ENCODE results near the gene OVCA2. TPM values are rescaled to one million over a fixed set of nuclear protein-coding genes. Genes with fewer than 3 reads are reported as not detected.
A peak's percentile ranks its signal among the peaks of the same experiment; 100 is the strongest.

The OVCA2 gene
- total RNA-seq, 4 donors from 2014 or later = 32.4 to 49.0 (median 37.8) TPM

DNA sequence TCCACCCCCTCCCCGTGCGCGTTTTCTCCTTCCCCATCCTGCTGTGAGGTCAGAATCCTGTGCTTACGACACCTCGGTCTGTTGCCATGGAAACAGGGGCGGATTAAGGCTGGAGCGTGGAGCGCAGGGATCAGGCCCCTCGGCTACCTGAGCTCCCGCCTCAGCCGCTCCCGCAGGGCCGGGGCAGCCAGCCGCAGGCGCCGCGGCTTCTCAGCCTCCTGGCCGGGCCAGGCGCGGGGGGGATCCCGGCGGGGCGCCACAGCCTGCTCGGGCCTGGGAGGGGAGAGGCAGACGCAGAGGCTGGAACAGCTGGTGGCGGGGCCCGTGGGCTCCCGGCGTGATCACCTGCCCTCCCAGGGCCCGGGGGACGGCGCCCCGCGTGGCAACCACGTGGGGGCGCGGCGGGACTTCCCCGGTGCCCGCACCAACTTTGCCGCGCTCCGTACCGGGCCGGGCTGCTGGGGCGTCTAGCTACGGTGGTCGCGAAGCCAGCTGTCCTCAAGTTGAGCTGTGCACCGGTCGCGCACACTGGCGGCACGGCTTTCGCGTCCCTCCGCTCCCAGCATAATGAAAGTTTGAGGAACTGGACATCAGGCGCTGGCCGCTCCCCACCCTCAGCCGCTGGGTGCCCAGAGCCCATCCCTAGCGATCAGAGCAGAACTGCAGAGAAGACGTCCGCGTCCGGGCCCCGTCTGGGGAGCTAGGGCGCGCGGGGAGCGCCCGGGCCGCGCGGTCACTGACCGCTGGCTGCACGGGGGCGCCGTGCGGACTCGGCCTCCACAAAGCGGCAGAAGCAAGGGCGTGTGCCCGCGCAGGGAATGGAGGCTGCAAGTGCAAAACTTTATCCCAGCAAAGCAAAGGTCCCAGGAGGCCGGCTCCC lies 17.9 kb upstream of the OVCA2 start:
- no peaks in the 10 kb centered on the region for H3K36me3 ChIP-seq
- H3K27me3 ChIP-seq = peaks cover 0 to 23% of the 10 kb centered on the region in 2 donors
- peak overlapping the region; percentile 33 to 63 (median 60) for H3K4me3 ChIP-seq
- no peak for TF ChIP-seq POLR2A (IDR thresholded peaks at IDR 0.05)
- TF ChIP-seq, protein P1, sequence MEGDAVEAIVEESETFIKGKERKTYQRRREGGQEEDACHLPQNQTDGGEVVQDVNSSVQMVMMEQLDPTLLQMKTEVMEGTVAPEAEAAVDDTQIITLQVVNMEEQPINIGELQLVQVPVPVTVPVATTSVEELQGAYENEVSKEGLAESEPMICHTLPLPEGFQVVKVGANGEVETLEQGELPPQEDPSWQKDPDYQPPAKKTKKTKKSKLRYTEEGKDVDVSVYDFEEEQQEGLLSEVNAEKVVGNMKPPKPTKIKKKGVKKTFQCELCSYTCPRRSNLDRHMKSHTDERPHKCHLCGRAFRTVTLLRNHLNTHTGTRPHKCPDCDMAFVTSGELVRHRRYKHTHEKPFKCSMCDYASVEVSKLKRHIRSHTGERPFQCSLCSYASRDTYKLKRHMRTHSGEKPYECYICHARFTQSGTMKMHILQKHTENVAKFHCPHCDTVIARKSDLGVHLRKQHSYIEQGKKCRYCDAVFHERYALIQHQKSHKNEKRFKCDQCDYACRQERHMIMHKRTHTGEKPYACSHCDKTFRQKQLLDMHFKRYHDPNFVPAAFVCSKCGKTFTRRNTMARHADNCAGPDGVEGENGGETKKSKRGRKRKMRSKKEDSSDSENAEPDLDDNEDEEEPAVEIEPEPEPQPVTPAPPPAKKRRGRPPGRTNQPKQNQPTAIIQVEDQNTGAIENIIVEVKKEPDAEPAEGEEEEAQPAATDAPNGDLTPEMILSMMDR (IDR thresholded peaks at IDR 0.05) = peak in 1 of 6 experiments; percentile 6
- peak in 2 of 3 donors; percentile 24 to 64 for DNase-seq
- no peaks in the 10 kb centered on the region for H3K9me3 ChIP-seq
- peak overlapping the region in 1 of 4 donors; percentile 17 for H3K27ac ChIP-seq
- H3K4me1 ChIP-seq = peaks cover 0 to 33% (median 24%) of the 10 kb centered on the region in 4 donors

DNA sequence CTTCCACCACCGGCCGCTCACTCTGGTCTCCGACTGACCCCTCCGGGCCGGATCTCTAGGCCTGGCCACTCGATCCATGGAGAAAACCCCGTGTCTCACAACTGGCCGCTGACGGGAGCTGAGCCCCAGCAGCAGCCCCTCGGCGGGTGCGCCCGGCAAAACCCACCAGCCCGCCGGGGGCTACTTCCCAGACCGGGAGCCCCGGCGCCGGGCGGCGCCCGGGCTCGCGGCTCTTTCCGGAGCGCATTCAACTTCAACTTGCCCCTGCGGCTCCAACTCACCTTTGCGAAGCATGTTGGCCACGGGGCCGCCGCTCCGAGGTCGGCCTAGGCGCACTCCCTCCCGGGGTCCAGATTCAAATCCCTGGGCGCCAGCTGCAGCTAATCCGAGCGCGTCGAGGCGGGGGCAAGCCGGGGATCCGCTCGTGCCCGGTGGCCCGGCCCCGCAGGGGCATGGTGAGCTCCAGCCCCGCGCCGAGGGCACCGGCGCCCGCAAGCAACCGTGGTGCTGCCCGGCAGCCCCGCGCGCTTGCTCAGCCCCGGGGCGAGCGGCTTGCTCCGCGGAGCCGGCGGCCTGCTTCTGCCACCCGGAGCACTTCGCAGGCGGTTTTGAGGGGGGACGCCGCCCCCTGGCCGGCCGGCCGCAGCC lies 17.1 kb upstream of the OVCA2 start:
- H3K27ac ChIP-seq = peak overlapping the region in 1 of 4 donors; percentile 28
- no peak for TF ChIP-seq POLR2A (IDR thresholded peaks at IDR 0.05)
- TF ChIP-seq, protein P1 (IDR thresholded peaks at IDR 0.05) = no peak
- no peaks in the 10 kb centered on the region for H3K9me3 ChIP-seq
- H3K4me1 ChIP-seq = peaks cover 0 to 36% (median 24%) of the 10 kb centered on the region in 4 donors
- peak overlapping the region; percentile 33 to 63 (median 60) for H3K4me3 ChIP-seq
- H3K27me3 ChIP-seq = peaks cover 0 to 23% of the 10 kb centered on the region in 2 donors
- no peak for DNase-seq
- H3K36me3 ChIP-seq = no peaks in the 10 kb centered on the region

DNA sequence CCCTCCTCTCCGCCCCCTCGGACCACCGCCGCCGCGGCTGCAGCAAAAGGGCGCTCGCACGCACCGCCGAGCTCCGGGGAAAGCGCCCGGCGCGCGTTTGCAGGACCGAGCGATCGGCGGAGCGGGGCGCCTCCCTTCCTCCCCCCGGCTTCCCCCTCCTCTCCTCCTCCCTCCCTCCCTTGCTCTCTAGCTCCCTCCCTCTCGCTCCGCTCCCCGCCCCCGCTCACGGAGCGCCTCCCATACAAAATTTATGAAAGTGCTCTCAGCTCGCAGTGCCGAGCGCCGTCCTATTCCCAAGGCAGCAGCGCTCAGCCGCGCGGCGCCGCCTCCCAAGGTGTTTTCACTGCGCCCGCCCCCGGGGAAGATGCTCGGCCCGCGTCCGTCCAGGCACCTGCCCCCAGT lies 16.6 kb upstream of the OVCA2 start, which contains the start of gene RTN4RL1:
TSS of gene RTN4RL1 (minus strand) at position 115 of the 402 bp plus-strand sequence. CDS start 469 bp downstream, outside the sequence.
- Histone ChIP-seq H3K36me3 (no peaks in the 10 kb centered on the region), H3K4me1 (peaks cover 0 to 37% (median 24%) of the 10 kb centered on the region in 4 donors), H3K27ac (peak within 1 kb of the TSS in 1 of 4 donors; percentile 28), H3K9me3 (no peaks in the 10 kb centered on the region), H3K27me3 (peaks cover 0 to 23% of the 10 kb centered on the region in 2 donors), H3K4me3 (peak within 1 kb of the TSS; percentile 33 to 63 (median 60))
- peak; percentile 52 to 79 (median 60) for DNase-seq
- TF ChIP-seq, protein P1 (IDR thresholded peaks at IDR 0.05) = no peak
- TF ChIP-seq POLR2A (IDR thresholded peaks at IDR 0.05) = no peak

DNA sequence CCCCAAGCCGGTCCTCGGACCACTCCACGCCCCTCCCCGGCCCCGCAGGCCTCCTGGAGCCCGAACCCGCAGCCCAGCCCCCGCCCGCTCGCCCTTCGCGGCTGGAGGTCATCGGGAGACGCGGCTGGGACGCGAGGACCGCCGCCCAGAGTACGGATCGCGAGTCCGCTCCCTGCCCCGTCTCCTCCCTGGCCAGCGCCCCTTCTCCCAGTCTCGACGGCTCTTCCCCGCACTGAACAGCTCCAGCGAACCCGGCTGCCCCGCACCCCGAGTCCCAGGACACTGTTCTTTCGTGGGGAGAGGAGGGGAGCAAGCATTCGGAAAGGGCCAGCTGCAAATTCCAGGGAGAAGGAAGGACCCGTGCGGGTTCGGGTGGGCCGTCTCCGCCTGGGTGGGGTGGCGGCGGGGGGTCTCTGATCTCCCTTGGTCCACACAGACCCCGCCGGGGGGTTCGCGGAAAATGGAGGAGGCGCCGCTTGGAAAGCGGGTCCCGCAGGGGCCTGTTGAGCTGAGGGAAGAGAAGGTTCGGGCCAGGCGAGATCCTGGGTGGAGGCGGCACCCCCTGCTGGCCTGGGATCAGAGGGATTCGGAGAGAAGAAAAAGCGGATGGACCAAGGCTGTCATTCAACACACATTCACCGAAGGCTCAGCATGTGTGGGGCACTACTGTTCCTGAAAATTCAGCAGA lies 16.1 kb upstream of the OVCA2 start:
- Histone ChIP-seq H3K4me3 (peak overlapping the region; percentile 33 to 63 (median 60)), H3K27me3 (peaks cover 0 to 23% of the 10 kb centered on the region in 2 donors), H3K36me3 (no peaks in the 10 kb centered on the region), H3K27ac (no peak overlapping the region), H3K9me3 (no peaks in the 10 kb centered on the region), H3K4me1 (peaks cover 1 to 40% (median 27%) of the 10 kb centered on the region in 4 donors)
- no peak for TF ChIP-seq POLR2A (IDR thresholded peaks at IDR 0.05)
- TF ChIP-seq, protein P1 (IDR thresholded peaks at IDR 0.05) = peak in 4 of 6 experiments; percentile 34 to 67 (median 64)
- DNase-seq = peak in 2 of 3 donors; percentile 80 to 81
